Sigmoid colon (tissue), 7 donors: Measurements from ENCODE around the gene PDZRN4. TPM values are rescaled to one million over a fixed set of nuclear protein-coding genes. Genes with fewer than 3 reads are reported as not detected.

ENCODE experiments used
- DNase-seq: peaks from one replicate; pipeline ENCODE4 v3.0.0-alpha.2; 2019
- H3K27ac ChIP-seq, 4 donors: fragments of 200-600 bp; sonication (generic); one replicate each; pipeline ENCODE4 v1.5.1; 2016 to 2019; ENCODE audit warnings: mild to moderate bottlenecking in 1 of 4
- H3K27me3 ChIP-seq, 3 donors: fragments of 200-600 bp; sonication (generic); one replicate each; pipeline ENCODE4 v1.5.1; 2019; ENCODE audit warnings: mild to moderate bottlenecking in 1 of 3
- H3K36me3 ChIP-seq, 4 donors: fragments of 200-600 bp; sonication (generic); one replicate each; pipeline ENCODE4 v1.5.1; 2016 to 2019
- H3K4me1 ChIP-seq, 4 donors: fragments of 200-600 bp; sonication (generic); one replicate each; pipeline ENCODE4 v1.5.1; 2017 to 2019
- H3K4me3 ChIP-seq, 4 donors: fragments of 200-600 bp; sonication (generic); one replicate each; pipeline ENCODE4 v1.5.1; 2017 to 2019; ENCODE audit warnings: mild to moderate bottlenecking in 2 of 4, moderate library complexity in 1 of 4
- H3K9me3 ChIP-seq, 4 donors: fragments of 200-600 bp in 3 of 4; sonication (generic) in 3 of 4; one replicate each; pipeline versions ENCODE4 v1.5.1 to v1.6.1; 2013 to 2019
- EP300 ChIP-seq, 4 donors: sonication (generic); formaldehyde crosslinking; IDR thresholded peaks; one replicate each; pipeline ENCODE4 v1.6.1; 2017; ENCODE audit warnings: antibody characterized with exemption in 4 of 4
- POLR2A ChIP-seq, 2 donors: fragments of 450-650 bp; IDR thresholded peaks; one replicate each; pipeline ENCODE4 v1.6.1; 2016; ENCODE audit warnings: antibody characterized with exemption in 2 of 2, mild to moderate bottlenecking in 2 of 2, moderate library complexity in 2 of 2
- POLR2AphosphoS5 ChIP-seq, 4 donors: sonication (generic); formaldehyde crosslinking; IDR thresholded peaks; one replicate each; pipeline ENCODE4 v1.6.1; 2017; ENCODE audit warnings: antibody characterized with exemption in 4 of 4
- WGBS, 2 donors: extraction: QIAGEN DNeasy Blood & Tissue Kit; methylation state at CpG; one replicate each; pipeline ENCODE4 v1.1.7; 2013; 5-methylcytosine and 5-hydroxymethylcytosine counted together
- intact Hi-C: fragments of 100-400 bp; cut with DNase I; formaldehyde crosslinking; loops from one replicate; pipeline ENCODE4 v1.15.1; 2023
- polyA plus RNA-seq, 3 donors: library from polyadenylated mRNA; stranded (reverse); fragments of 200-250 nt; gene quantifications; one replicate each; pipeline ENCODE4 v1.2.3, GENCODE V29; 2013
- total RNA-seq, 4 donors: library from RNA; depleted of rRNA; stranded (reverse); fragments of >200 nt; gene quantifications; one replicate each; pipeline ENCODE4 v1.1.0, GENCODE V29; 2016
- TF ChIP-seq, protein P1 (sequence below), 4 experiments: fragments of 450-650 bp in 3 of 4; fragments of 200-600 bp in 1 of 4; IDR thresholded peaks; one replicate each; pipeline ENCODE4 v1.5.1; 2016 to 2019; ENCODE audit warnings: antibody characterized with exemption in 4 of 4, mild to moderate bottlenecking in 3 of 4, moderate library complexity in 2 of 4
- donor health status: healthy with polysubstance abuse.
- donor health status: Bipolar disorder and iron deficiency.
- donor health status: healthy.

PDZRN4 gene
- total and polyA plus RNA-seq, 7 donors = 0.23 to 98.1 (median 71.5) TPM

- no peaks in the 10 kb centered on the region for H3K9me3 ChIP-seq
- no peaks in the 10 kb centered on the region for H3K36me3 ChIP-seq
- intact Hi-C loops = no loop called here
- H3K4me1 ChIP-seq = no peaks in the 10 kb centered on the region
- H3K27ac ChIP-seq = no peak overlapping the region
- DNase-seq = no peak
- H3K4me3 ChIP-seq = no peak overlapping the region
- WGBS, 2 donors = 73 to 74% methylated on average over 3 of the region's 3 CpGs
- TF ChIP-seq POLR2AphosphoS5 (IDR thresholded peaks at IDR 0.05) = no peak
- no peak for TF ChIP-seq EP300 (IDR thresholded peaks at IDR 0.05)
- TF ChIP-seq POLR2A (IDR thresholded peaks at IDR 0.05) = no peak
- TF ChIP-seq, protein P1, sequence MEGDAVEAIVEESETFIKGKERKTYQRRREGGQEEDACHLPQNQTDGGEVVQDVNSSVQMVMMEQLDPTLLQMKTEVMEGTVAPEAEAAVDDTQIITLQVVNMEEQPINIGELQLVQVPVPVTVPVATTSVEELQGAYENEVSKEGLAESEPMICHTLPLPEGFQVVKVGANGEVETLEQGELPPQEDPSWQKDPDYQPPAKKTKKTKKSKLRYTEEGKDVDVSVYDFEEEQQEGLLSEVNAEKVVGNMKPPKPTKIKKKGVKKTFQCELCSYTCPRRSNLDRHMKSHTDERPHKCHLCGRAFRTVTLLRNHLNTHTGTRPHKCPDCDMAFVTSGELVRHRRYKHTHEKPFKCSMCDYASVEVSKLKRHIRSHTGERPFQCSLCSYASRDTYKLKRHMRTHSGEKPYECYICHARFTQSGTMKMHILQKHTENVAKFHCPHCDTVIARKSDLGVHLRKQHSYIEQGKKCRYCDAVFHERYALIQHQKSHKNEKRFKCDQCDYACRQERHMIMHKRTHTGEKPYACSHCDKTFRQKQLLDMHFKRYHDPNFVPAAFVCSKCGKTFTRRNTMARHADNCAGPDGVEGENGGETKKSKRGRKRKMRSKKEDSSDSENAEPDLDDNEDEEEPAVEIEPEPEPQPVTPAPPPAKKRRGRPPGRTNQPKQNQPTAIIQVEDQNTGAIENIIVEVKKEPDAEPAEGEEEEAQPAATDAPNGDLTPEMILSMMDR (IDR thresholded peaks at IDR 0.05) = no peak
- no peaks in the 10 kb centered on the region for H3K27me3 ChIP-seq
Measured at GRCh38 chr12:41418586-41418985, 230.5 kb downstream of the PDZRN4 start.

- no peak for DNase-seq
- H3K27ac ChIP-seq = no peak overlapping the region
- TF ChIP-seq EP300 (IDR thresholded peaks at IDR 0.05) (no peak), POLR2A (IDR thresholded peaks at IDR 0.05) (no peak), POLR2AphosphoS5 (IDR thresholded peaks at IDR 0.05) (no peak)
- TF ChIP-seq, protein P1 (IDR thresholded peaks at IDR 0.05) = no peak
- H3K9me3 ChIP-seq = no peaks in the 10 kb centered on the region
- H3K27me3 ChIP-seq = no peaks in the 10 kb centered on the region
- no peaks in the 10 kb centered on the region for H3K4me1 ChIP-seq
- 68 to 76% methylated on average over 4 of the region's 4 CpGs for WGBS, 2 donors
- H3K36me3 ChIP-seq = no peaks in the 10 kb centered on the region
- intact Hi-C loops = no loop called here
- H3K4me3 ChIP-seq = no peak overlapping the region
Measured at GRCh38 chr12:41419131-41419893, 231.2 kb downstream of the PDZRN4 start.

DNA sequence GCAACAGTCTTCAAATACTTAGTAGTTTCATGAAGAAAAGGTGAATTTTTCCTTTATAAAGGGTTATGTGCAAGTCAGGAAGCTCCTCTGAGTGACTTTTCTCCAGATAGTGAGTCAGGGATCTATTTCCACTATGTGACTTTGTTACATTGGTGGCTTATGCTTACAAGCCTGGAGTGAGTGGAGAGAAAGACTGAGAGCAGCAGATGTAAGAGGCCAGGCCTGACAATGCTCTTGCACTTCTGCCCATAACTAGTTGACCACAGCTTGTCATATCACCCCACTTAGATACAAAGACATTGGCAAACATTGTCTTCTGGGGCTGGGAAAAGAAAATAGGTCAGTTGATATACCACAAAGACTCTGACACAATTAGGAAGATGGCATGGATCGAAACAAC lies 236.5 kb downstream of the PDZRN4 start:
- intact Hi-C loops = no loop called here
- Histone ChIP-seq H3K4me3 (no peak overlapping the region), H3K4me1 (no peaks in the 10 kb centered on the region), H3K27me3 (no peaks in the 10 kb centered on the region), H3K36me3 (no peaks in the 10 kb centered on the region), H3K27ac (no peak overlapping the region), H3K9me3 (no peaks in the 10 kb centered on the region)
- DNase-seq = no peak
- no peak for TF ChIP-seq EP300 (IDR thresholded peaks at IDR 0.05)
- 85 to 88% methylated on average over 1 of the region's 1 CpG for WGBS, 2 donors

- no peak for DNase-seq
- Histone ChIP-seq H3K27me3 (no peaks in the 10 kb centered on the region), H3K27ac (no peak overlapping the region), H3K36me3 (no peaks in the 10 kb centered on the region), H3K4me1 (peaks cover 0 to 28% (median 11%) of the 10 kb centered on the region in 4 donors), H3K4me3 (no peak overlapping the region), H3K9me3 (no peaks in the 10 kb centered on the region)
- intact Hi-C loops = no loop called here
- no peak for TF ChIP-seq POLR2AphosphoS5 (IDR thresholded peaks at IDR 0.05)
- WGBS, 2 donors = 92% methylated on average over 5 of the region's 5 CpGs
Measured at GRCh38 chr12:41433460-41433859, 245.3 kb downstream of the PDZRN4 start.

GRCh38 chr12:41436076-41436475 lies 248.0 kb downstream of the PDZRN4 start:
- Histone ChIP-seq H3K27ac (no peak overlapping the region), H3K9me3 (no peaks in the 10 kb centered on the region), H3K4me1 (peaks cover 0 to 53% (median 25%) of the 10 kb centered on the region in 4 donors), H3K4me3 (no peak overlapping the region), H3K36me3 (no peaks in the 10 kb centered on the region), H3K27me3 (no peaks in the 10 kb centered on the region)
- TF ChIP-seq POLR2AphosphoS5 (IDR thresholded peaks at IDR 0.05) = no peak
- TF ChIP-seq, protein P1 (IDR thresholded peaks at IDR 0.05) = no peak
- TF ChIP-seq POLR2A (IDR thresholded peaks at IDR 0.05) = no peak
- TF ChIP-seq EP300 (IDR thresholded peaks at IDR 0.05) = no peak
- DNase-seq = no peak
- intact Hi-C loops = no loop called here
- 56 to 74% methylated on average over 4 of the region's 4 CpGs for WGBS, 2 donors

GRCh38 chr12:41437563-41437962 lies 249.4 kb downstream of the PDZRN4 start:
- H3K4me1 ChIP-seq = peaks cover 0 to 61% (median 26%) of the 10 kb centered on the region in 4 donors
- no peak overlapping the region for H3K4me3 ChIP-seq
- no peak overlapping the region for H3K27ac ChIP-seq
- intact Hi-C loops = no loop called here
- TF ChIP-seq EP300 (IDR thresholded peaks at IDR 0.05) (no peak), POLR2A (IDR thresholded peaks at IDR 0.05) (no peak), POLR2AphosphoS5 (IDR thresholded peaks at IDR 0.05) (no peak)
- TF ChIP-seq, protein P1 (IDR thresholded peaks at IDR 0.05) = no peak
- no peak for DNase-seq
- no peaks in the 10 kb centered on the region for H3K27me3 ChIP-seq
- H3K9me3 ChIP-seq = no peaks in the 10 kb centered on the region
- WGBS, 2 donors = 67 to 69% methylated on average over 5 of the region's 5 CpGs
- H3K36me3 ChIP-seq = no peaks in the 10 kb centered on the region
